Stimulated activated CD8-positive, alpha-beta memory T cell treated with anti-CD3 and anti-CD28 coated beads, Interleukin-7, amount 100 ng/mL, for 1 hour (primary cell): ENCODE results near the gene CTBP1.

ENCODE experiments used
- DNase-seq, 2 donors: peaks; one replicate each; pipeline ENCODE4 v3.0.0-alpha.2; 2020; ENCODE audit warnings: low read depth in 2 of 2

The CTBP1 gene

GRCh38 chr4:1223841-1224809 is 24.8 kb downstream of the CTBP1 start:
- DNase-seq = no peak

GRCh38 chr4:1222938-1223690 is 25.8 kb downstream of the CTBP1 start:
- DNase-seq = no peak

- DNase-seq = no peak
These were observed 26.7 kb downstream of the CTBP1 start for GRCh38 chr4:1222036-1222789.

- DNase-seq = no peak
These were observed 27.6 kb downstream of the CTBP1 start for GRCh38 chr4:1221155-1221870.

GRCh38 chr4:1220566-1220965 is 28.4 kb downstream of the CTBP1 start:
- DNase-seq = no peak

GRCh38 chr4:1219566-1219950 is 29.4 kb downstream of the CTBP1 start:
- DNase-seq = no peak

GRCh38 chr4:1218634-1219565 is 30.0 kb downstream of the CTBP1 start:
- no peak for DNase-seq

GRCh38 chr4:1217366-1217765 is 31.6 kb downstream of the CTBP1 start:
- no peak for DNase-seq

- peak in 1 of 2 donors; percentile 30 for DNase-seq
These were observed 32.0 kb downstream of the CTBP1 start for GRCh38 chr4:1216869-1217294.

GRCh38 chr4:1216076-1216614 is 32.8 kb downstream of the CTBP1 start:
- DNase-seq = no peak

GRCh38 chr4:1215141-1216075 is 33.5 kb downstream of the CTBP1 start:
- DNase-seq = no peak

- no peak for DNase-seq
These were observed 34.5 kb downstream of the CTBP1 start for GRCh38 chr4:1214101-1215095.

GRCh38 chr4:1213336-1213995 is 35.5 kb downstream of the CTBP1 start:
- no peak for DNase-seq

- no peak for DNase-seq
These were observed 36.2 kb downstream of the CTBP1 start for GRCh38 chr4:1212546-1213335.

- no peak for DNase-seq
These were observed 36.9 kb downstream of the CTBP1 start for GRCh38 chr4:1211891-1212545.

GRCh38 chr4:1211371-1211770 is 37.6 kb downstream of the CTBP1 start:
- no peak for DNase-seq
